Activated naive CD4-positive, alpha-beta T cell treated with anti-CD3 and anti-CD28 coated beads, Interleukin-2, amount 50 U/mL, for 72 hours (primary cell): ENCODE measurements around the gene TFAP2C. TPM values are rescaled to one million over a fixed set of nuclear protein-coding genes. Genes with fewer than 3 reads are reported as not detected.
"Not testable (repeated sequence)": the region's sequence is repeated elsewhere in the genome, so short reads cannot be mapped to it uniquely, and the experiment has no call there.

Experiments
- ATAC-seq, 2 donors: fragments of 150-1000 bp; cut with Tn5 transposase; 2 replicates each; pipeline ENCODE4 v1.10.0; 2021; ENCODE audit warnings: mild to moderate bottlenecking in 2 of 2, moderate library complexity in 2 of 2
- DNase-seq, 2 donors: peaks; one replicate each; pipeline ENCODE4 v3.0.0; 2021 to 2022; ENCODE audit warnings: low spot score in 2 of 2
- H3K27ac Mint-ChIP-seq, 2 donors: one replicate each; pipeline ENCODE4 v1.8.0; 2022; ENCODE audit warnings: mild to moderate bottlenecking in 2 of 2, mixed read lengths in 2 of 2
- H3K36me3 Mint-ChIP-seq, 2 donors: one replicate each; pipeline ENCODE4 v1.8.0; 2022; ENCODE audit warnings: mixed read lengths in 2 of 2
- H3K9me3 Mint-ChIP-seq, 2 donors: one replicate each; pipeline ENCODE4 v1.8.0; 2022; ENCODE audit warnings: mixed read lengths in 2 of 2
- total RNA-seq, 2 donors: library from RNA; stranded (reverse); gene quantifications; one replicate each; pipeline ENCODE4 v1.2.3, GENCODE V29; 2022

Gene TFAP2C
- total RNA-seq, 2 donors from 2014 or later = not detected

- Mint-ChIP-seq H3K36me3 (no peaks in the 10 kb centered on the region), H3K27ac (no peak overlapping the region), H3K9me3 (no peaks in the 10 kb centered on the region)
- ATAC-seq = peak in 1 of 2 donors; percentile 52
- DNase-seq = peak in 1 of 2 donors; percentile 51
Measured at GRCh38 chr20:56630086-56630493, 984 bp downstream of the TFAP2C start.

DNA sequence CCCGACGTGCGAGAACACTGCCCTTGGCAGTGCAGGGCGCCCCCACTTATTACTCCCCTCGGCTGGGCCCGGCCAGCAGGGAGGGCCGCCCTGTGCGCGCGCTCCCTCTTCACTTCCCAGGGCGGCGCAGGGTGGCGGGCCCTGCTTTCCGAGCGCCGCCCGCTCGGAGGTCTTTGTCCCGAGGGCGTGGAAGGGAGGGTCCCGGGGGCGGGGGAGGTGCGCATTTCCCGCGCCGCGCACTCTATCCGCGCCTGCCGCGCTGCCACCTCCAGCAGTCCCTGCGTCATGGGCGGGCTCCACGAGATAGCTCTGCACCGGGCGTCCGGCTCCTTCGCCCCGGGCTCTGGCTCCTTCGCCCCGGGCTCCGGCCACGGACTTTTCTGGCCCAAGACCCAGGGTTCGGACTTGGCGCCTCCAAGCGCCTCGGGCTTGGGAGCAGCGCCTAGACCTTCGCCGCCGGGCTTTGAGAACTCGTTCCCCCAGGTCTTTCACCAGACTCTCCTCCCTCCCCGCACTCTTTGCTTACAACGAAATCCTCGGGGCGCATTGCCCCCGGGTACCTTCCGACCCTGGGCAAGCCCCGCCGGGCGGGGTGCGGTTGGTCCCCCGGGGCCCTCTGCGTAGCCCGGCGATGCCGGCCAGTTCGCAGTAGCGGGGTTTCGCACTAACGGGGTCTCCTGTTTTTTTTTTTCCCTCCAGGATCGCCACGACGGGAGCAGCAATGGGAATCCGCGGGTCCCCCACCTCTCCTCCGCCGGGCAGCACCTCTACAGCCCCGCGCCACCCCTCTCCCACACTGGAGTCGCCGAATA lies 1.6 kb downstream of the TFAP2C start:
- no peaks in the 10 kb centered on the region for H3K36me3 Mint-ChIP-seq
- no peak overlapping the region for H3K27ac Mint-ChIP-seq
- DNase-seq (peak in 1 of 2 donors; percentile 8), ATAC-seq (peak in 1 of 2 donors; percentile 4)
- no peaks in the 10 kb centered on the region for H3K9me3 Mint-ChIP-seq

DNA sequence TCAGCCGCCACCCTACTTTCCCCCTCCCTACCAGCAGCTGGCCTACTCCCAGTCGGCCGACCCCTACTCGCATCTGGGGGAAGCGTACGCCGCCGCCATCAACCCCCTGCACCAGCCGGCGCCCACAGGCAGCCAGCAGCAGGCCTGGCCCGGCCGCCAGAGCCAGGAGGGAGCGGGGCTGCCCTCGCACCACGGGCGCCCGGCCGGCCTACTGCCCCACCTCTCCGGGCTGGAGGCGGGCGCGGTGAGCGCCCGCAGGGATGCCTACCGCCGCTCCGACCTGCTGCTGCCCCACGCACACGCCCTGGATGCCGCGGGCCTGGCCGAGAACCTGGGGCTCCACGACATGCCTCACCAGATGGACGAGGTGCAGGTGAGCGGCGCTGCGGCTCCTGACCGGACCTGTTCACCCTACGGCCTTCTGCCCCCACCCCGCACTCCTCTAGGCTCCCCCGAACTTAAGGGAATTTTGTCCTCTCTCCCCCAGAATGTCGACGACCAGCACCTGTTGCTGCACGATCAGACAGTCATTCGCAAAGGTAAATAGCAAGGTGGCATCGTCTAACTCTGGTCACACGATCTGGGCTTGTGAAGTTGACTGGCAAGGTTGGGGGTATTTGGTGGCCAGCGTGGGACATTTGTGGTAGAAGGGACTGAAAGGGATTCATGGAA lies 2.3 kb downstream of the TFAP2C start:
- H3K36me3 Mint-ChIP-seq = no peaks in the 10 kb centered on the region
- H3K27ac Mint-ChIP-seq = no peak overlapping the region
- no peaks in the 10 kb centered on the region for H3K9me3 Mint-ChIP-seq
- ATAC-seq (no peak), DNase-seq (no peak)

- H3K9me3 Mint-ChIP-seq = no peaks in the 10 kb centered on the region
- no peak for DNase-seq
- H3K36me3 Mint-ChIP-seq = no peaks in the 10 kb centered on the region
- H3K27ac Mint-ChIP-seq = no peak overlapping the region
- no peak for ATAC-seq
Measured at GRCh38 chr20:56631990-56632327, 2.9 kb downstream of the TFAP2C start.

- Mint-ChIP-seq H3K9me3 (no peaks in the 10 kb centered on the region), H3K27ac (no peak overlapping the region), H3K36me3 (no peaks in the 10 kb centered on the region)
- DNase-seq (no peak), ATAC-seq (no peak)
Measured at GRCh38 chr20:56634307-56634706, 5.2 kb downstream of the TFAP2C start.

DNA sequence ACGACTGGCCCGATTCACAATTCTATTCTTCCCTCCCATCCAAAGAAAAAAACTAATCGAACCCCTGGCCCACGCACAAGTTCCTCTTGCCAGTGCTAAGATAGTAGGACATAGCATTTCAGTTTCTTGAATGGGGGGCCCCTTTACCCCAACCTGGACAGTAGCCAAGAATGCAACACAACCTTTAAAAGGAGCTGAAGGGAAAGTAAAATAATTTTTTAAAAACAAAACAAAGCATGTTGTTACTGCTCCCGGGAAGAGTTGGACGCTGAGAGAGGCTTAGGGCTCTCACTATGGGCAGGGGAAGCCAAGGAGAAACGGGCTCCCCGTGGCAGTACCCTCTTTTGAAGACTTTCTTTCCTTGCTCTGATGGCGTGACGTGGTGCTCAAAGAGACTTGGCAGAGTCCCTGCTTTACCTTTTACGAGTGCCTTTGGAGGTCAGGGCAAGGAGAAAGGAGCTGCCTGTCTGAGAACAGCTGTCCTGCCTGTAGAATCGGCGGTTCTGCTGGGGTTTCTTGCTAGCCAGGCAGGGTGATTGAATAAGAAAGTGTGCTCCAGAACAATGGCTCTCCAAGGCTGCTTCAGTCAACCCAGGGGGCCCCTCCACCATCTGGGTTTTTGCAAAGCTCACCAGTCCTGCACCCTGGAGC lies 5.8 kb downstream of the TFAP2C start:
- Mint-ChIP-seq H3K9me3 (no peaks in the 10 kb centered on the region), H3K27ac (no peak overlapping the region), H3K36me3 (no peaks in the 10 kb centered on the region)
- DNase-seq (no peak), ATAC-seq (no peak)

DNA sequence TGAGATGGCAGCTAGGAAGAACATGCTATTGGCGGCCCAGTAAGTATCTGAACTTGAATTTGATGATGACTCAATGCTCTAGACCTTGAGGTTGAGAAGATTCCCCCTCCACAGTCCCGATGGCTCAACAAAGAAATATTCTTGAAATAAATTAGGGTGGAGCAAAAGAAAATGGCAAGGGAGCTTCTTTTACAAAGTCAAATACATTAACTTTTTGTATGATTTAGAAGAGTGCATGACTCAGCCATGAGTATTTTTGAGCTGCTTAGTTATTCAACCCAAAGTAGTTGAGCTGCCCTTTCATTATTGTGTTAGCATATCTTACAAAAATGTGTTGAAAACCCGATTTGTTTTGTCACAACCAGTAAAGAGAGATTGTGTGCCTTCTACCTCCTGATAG lies 7.6 kb downstream of the TFAP2C start:
- no peak for ATAC-seq
- Mint-ChIP-seq H3K36me3 (no peaks in the 10 kb centered on the region), H3K27ac (no peak overlapping the region), H3K9me3 (no peaks in the 10 kb centered on the region)
- no peak for DNase-seq

- no peak overlapping the region for H3K27ac Mint-ChIP-seq
- ATAC-seq = no peak
- H3K9me3 Mint-ChIP-seq = no peaks in the 10 kb centered on the region
- DNase-seq = no peak
- no peaks in the 10 kb centered on the region for H3K36me3 Mint-ChIP-seq
Measured at GRCh38 chr20:56637576-56637975, 8.5 kb downstream of the TFAP2C start.

GRCh38 chr20:56646599-56646998 lies 17.5 kb downstream of the TFAP2C start:
- ATAC-seq = no peak

GRCh38 chr20:56653211-56653610 lies 24.1 kb downstream of the TFAP2C start:
- H3K27ac Mint-ChIP-seq = no peak overlapping the region
- H3K9me3 Mint-ChIP-seq = no peaks in the 10 kb centered on the region
- no peaks in the 10 kb centered on the region for H3K36me3 Mint-ChIP-seq
- DNase-seq = no peak
- ATAC-seq = no peak

More at GRCh38 chr20:56646599-56646998, 17.5 kb downstream of the TFAP2C start:
- no peak for DNase-seq
- Mint-ChIP-seq H3K36me3 (no peaks in the 10 kb centered on the region), H3K27ac (no peak overlapping the region), H3K9me3 (no peaks in the 10 kb centered on the region)

DNA sequence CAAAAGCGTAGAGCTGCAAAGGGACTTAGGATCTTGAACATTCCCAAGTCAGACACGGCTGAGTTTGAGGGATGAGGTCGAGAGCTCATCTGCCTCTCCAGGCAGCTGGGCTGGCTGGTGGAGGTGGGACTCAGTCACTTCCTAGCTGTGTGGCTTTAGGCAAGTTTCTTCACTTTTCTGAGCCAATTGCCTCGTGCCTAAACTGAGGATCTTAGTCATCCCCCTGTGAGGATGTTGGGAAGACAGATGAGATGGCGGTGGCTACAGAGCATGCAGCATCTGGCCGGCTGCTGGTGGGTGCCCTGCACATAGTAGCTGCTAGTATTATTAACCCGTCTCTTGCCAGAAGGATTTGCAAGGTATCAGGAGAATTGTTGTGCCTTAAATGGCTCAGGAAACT lies 27.5 kb downstream of the TFAP2C start:
- Mint-ChIP-seq H3K27ac (no peak overlapping the region), H3K9me3 (no peaks in the 10 kb centered on the region), H3K36me3 (no peaks in the 10 kb centered on the region)
- DNase-seq (no peak), ATAC-seq (no peak)

- Mint-ChIP-seq H3K27ac (no peak overlapping the region), H3K9me3 (no peaks in the 10 kb centered on the region), H3K36me3 (no peaks in the 10 kb centered on the region)
- ATAC-seq = no peak
- no peak for DNase-seq
Measured at GRCh38 chr20:56657879-56658278, 28.8 kb downstream of the TFAP2C start.

GRCh38 chr20:56658341-56658947 lies 29.3 kb downstream of the TFAP2C start:
- ATAC-seq, H3K9me3 Mint-ChIP-seq, DNase-seq, H3K27ac Mint-ChIP-seq, H3K36me3 Mint-ChIP-seq: not testable (repeated sequence)

DNA sequence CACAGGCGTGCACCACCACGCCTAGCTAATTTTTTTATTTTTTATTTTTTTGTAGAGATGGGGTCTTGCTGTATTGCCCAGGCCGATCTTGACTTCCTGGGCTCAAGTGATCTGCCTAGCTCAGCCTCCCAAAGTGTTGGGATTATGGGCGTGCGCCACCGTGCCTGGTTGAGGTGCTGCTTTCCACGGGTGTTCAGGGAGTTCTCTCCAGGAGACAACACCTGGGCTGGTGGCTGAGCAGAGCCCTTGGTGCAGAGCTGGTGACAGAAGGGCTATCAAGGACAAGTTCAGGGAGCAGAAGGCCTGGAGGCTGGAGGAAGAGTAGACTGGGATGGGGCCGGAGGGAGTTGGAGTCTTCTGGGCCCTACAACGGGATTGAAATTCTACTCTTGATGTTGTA lies 34.6 kb downstream of the TFAP2C start:
- ATAC-seq (no peak), DNase-seq (no peak)
- Mint-ChIP-seq H3K36me3 (no peaks in the 10 kb centered on the region), H3K9me3 (no peaks in the 10 kb centered on the region), H3K27ac (no peak overlapping the region)

- ATAC-seq = no peak
- Mint-ChIP-seq H3K27ac (no peak overlapping the region), H3K36me3 (no peaks in the 10 kb centered on the region), H3K9me3 (no peaks in the 10 kb centered on the region)
- DNase-seq = no peak
Measured at GRCh38 chr20:56664796-56665195, 35.7 kb downstream of the TFAP2C start.

GRCh38 chr20:56665806-56666205 lies 36.7 kb downstream of the TFAP2C start:
- Mint-ChIP-seq H3K27ac (peak overlapping the region in 1 of 2 donors; percentile 17), H3K36me3 (no peaks in the 10 kb centered on the region), H3K9me3 (no peaks in the 10 kb centered on the region)
- no peak for ATAC-seq
- DNase-seq = no peak

- H3K36me3 Mint-ChIP-seq = no peaks in the 10 kb centered on the region
- ATAC-seq = no peak
- DNase-seq = no peak
- H3K27ac Mint-ChIP-seq = no peak overlapping the region
- no peaks in the 10 kb centered on the region for H3K9me3 Mint-ChIP-seq
Measured at GRCh38 chr20:56673450-56673849, 44.3 kb downstream of the TFAP2C start.
